GM12891 (cell line): ENCODE data around the gene ZNF792.

Experiments
- POLR2A ChIP-seq: IDR thresholded peaks from 2 replicates; pipeline ENCODE4 v1.6.1; 2011; ENCODE audit warnings: low read depth, low read length, control low read depth
- POLR2AphosphoS5 ChIP-seq: IDR thresholded peaks from 2 replicates; pipeline ENCODE4 v1.6.1; 2011; ENCODE audit warnings: low read depth, low read length, control low read depth
- SPI1 ChIP-seq: IDR thresholded peaks from 2 replicates; pipeline ENCODE4 v1.6.1; 2011; ENCODE audit warnings: low read depth, low read length, control low read depth
- TAF1 ChIP-seq: IDR thresholded peaks from 2 replicates; pipeline ENCODE4 v1.6.1; 2011; ENCODE audit warnings: low read depth, low read length, control low read depth

GRCh38 chr19:35006999-35007365, 43.0 kb upstream of the ZNF792 start:
- TF ChIP-seq SPI1 (no peak), POLR2A (no peak), TAF1 (no peak), POLR2AphosphoS5 (no peak)
